Heart left ventricle (tissue), 13 donors: Measurements from ENCODE around the gene OLFML2B.

ENCODE experiments used
- CTCF ChIP-seq, 12 donors: fragments of 200-600 bp; sonication (generic) in 4 of 12; IDR thresholded peaks; one replicate each; pipeline versions ENCODE4 v1.5.0 to v1.8.0; 2018 to 2022; ENCODE audit warnings: antibody characterized with exemption in 12 of 12, mild to moderate bottlenecking in 5 of 12
- POLR2A ChIP-seq, 2 donors: fragments of 450-650 bp; IDR thresholded peaks; one replicate each; pipeline ENCODE4 v1.6.1; 2017; ENCODE audit warnings: antibody characterized with exemption in 2 of 2, mild to moderate bottlenecking in 2 of 2, moderate library complexity in 2 of 2
- donor health status: ischemic (EF 13 %, LVEDD 7.1; RV severe dilation, severe dysfunction).
- donor health status: DM: no; HTN: yes; CAD: no.
- donor health status: DM: no; HTN: no; CAD: no.
- donor health status: ischemic (EF 25% LVEDD 6.9; RV normal size, moderate dysfunction).
- donor health status: ischemic (EF 25% LVEDD 5.7; RV mildly dilated, moderate dysfunction).
- donor health status: ischemic (EF 35%, LVEDD 5.7; RV mildly dilated, moderate dysfunction).
- donor health status: nonischemic (EF 11% LVEDD 7.7; RV severe dilation, severe dysfunction).
- donor health status: DM: yes; HTN: yes; CAD: no.
- donor health status: PGD.
- donor health status: ischemic (EF 29% LVEDD 5.4; RV normal size, mild dysfunction).
- donor health status: nonischemic (EF 23%, LVEDD 6.1; RV moderate dilation, normal function).

DNA sequence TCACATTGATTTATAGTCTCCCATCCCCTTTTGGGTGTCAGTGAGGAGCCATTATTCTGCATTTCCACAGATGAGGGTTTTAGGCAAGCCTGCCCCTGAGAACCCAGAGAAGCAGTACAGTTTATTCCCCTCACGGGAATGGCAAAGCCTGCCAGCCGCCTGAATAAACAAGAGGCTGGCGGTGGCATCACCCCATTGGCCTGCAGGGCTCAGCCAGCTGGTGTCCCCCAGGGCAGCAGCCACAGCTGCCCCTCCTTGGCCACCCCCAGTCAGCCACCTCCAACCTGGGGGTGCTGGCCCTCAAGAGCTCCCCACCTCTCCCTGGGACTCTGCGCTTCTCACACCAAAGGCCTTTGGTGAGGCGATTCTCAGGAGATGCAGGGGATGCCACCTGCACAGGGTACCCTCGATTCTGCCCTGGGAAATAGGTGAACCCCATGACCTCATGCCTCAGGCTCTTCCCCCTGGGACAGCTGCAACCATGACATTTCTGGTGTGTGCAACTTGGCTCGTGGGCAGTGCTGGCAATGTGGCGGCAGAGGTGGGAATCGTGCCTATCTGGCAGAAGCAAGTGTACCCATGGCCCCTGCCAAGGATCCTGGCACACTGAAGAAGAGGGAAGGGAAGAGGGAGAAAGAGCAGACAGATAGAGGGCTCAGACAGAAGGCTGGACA, 14.0 kb downstream of the OLFML2B start:
- TF ChIP-seq CTCF (IDR thresholded peaks at IDR 0.05), result no peak
- TF ChIP-seq POLR2A (IDR thresholded peaks at IDR 0.05), result no peak
